ENCODE results near the gene MAPK14.

DNA sequence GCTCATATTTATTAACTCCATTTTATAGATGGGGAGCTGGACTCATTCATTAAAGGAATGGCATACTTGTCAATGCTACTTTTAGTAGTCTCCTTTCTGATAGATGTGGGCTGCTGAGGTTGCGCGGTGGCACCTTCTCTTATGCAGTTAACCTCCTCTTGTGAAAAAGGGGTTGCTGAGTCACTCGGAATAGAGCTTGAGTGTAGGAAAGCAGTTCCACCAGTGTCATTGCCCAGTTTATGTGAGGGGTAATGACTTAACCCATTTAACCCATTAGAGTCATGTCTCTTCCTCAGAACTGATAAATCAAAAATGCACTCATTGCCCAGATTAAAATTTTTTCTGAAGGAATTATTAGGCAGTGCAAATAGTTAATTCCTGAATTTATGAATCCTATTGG is 6.3 kb downstream of the MAPK14 start:
- TF ChIP-seq EZH2 (IDR thresholded peaks at IDR 0.05; ENCODE audit: borderline replicate concordance, low read depth, low read length, poor library complexity, severe bottlenecking), result no peak
- TF ChIP-seq, protein P1, sequence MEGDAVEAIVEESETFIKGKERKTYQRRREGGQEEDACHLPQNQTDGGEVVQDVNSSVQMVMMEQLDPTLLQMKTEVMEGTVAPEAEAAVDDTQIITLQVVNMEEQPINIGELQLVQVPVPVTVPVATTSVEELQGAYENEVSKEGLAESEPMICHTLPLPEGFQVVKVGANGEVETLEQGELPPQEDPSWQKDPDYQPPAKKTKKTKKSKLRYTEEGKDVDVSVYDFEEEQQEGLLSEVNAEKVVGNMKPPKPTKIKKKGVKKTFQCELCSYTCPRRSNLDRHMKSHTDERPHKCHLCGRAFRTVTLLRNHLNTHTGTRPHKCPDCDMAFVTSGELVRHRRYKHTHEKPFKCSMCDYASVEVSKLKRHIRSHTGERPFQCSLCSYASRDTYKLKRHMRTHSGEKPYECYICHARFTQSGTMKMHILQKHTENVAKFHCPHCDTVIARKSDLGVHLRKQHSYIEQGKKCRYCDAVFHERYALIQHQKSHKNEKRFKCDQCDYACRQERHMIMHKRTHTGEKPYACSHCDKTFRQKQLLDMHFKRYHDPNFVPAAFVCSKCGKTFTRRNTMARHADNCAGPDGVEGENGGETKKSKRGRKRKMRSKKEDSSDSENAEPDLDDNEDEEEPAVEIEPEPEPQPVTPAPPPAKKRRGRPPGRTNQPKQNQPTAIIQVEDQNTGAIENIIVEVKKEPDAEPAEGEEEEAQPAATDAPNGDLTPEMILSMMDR (conservative IDR thresholded peaks at IDR 0.05; ENCODE audit: low read depth, low read length), result no peak

Data from A673 (cell line).